ENCODE measurements around the gene KIF16B.

DNA sequence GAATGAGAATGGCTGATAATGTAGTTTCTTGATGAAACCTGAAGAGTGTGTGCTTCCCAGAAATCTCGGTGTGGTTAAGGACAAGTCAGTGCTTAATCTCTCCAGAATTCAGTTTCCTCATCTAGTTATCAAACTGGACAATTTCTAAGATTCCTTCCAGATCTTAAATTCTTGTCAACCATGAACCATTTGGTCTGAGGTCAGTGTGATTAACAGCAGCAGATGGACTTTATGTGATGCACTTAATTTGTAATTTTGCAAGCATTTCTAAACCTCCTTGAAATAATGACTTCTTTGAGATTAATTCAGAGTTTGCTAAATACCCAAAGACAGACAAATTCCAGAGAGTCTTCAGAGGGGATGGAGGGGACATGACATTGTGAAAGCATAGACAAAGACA lies 160.3 kb downstream of the KIF16B start:
- no peak for TF ChIP-seq CTCF (IDR thresholded peaks at IDR 0.05; ENCODE audit: low read depth, low read length)
- no peak for TF ChIP-seq EZH2phosphoT487 (IDR thresholded peaks at IDR 0.05; ENCODE audit: low read depth)
